ENCODE measurements around the gene UNCX.

- no peak for TF ChIP-seq CTCF (conservative IDR thresholded peaks at IDR 0.05; ENCODE audit: low read depth, low read length)
- TF ChIP-seq EZH2 (IDR thresholded peaks at IDR 0.05; ENCODE audit: borderline replicate concordance, low read depth, low read length, poor library complexity, severe bottlenecking), result no peak
Observed at GRCh38 chr7:1230411-1231213, 2.1 kb upstream of the UNCX start.
